Thoracic aorta (tissue), 2 donors: Measurements from ENCODE around the gene PNPLA7. TPM values are rescaled to one million over a fixed set of nuclear protein-coding genes. Genes with fewer than 3 reads are reported as not detected.

Experiments used
- ATAC-seq: fragments of 150-250 bp; one replicate; pipeline ENCODE4 v1.8.0; 2017; ENCODE audit warnings: low read depth; ENCODE audit not compliant: insufficient number of reproducible peaks, low FRiP score
- DNase-seq: peaks from one replicate; pipeline ENCODE4 v3.0.0-alpha.2; 2020; ENCODE audit warnings: low spot score
- H3K27ac ChIP-seq, 2 donors: fragments of 200-600 bp; sonication (generic); 1 replicate in 1 of 2; 2 replicates in 1 of 2; pipeline ENCODE4 v1.5.1; 2016; ENCODE audit warnings: mild to moderate bottlenecking in 2 of 2, moderate library complexity in 2 of 2
- H3K27me3 ChIP-seq: fragments of 200-600 bp; sonication (generic); replicated peaks from 2 replicates; pipeline ENCODE4 v1.6.0; 2016; ENCODE audit warnings: mild to moderate bottlenecking; ENCODE audit not compliant: insufficient read depth
- H3K36me3 ChIP-seq: fragments of 200-600 bp; sonication (generic); one replicate; pipeline ENCODE4 v1.5.1; 2016
- H3K4me1 ChIP-seq, 2 donors: fragments of 200-600 bp; sonication (generic); 1 replicate in 1 of 2; 2 replicates in 1 of 2; pipeline versions ENCODE4 v1.5.1 to v1.6.0; 2016; ENCODE audit warnings: low read depth in 2 of 2, mild to moderate bottlenecking in 1 of 2; ENCODE audit not compliant: control insufficient read depth in 1 of 2
- H3K4me3 ChIP-seq: fragments of 200-600 bp; sonication (generic); 2 replicates; pipeline ENCODE4 v1.5.1; 2016; ENCODE audit warnings: mild to moderate bottlenecking
- H3K9me3 ChIP-seq: fragments of 200-600 bp; sonication (generic); 2 replicates; pipeline ENCODE4 v1.5.1; 2016
- CTCF ChIP-seq: fragments of 200-600 bp; sonication (generic); IDR thresholded peaks from one replicate; pipeline ENCODE4 v1.5.1; 2019; ENCODE audit warnings: antibody characterized with exemption
- total RNA-seq, 2 donors: library from RNA; depleted of rRNA; stranded (reverse); fragments of >200 nt; gene quantifications; one replicate each; pipeline versions ENCODE4 v1.1.0 to v1.2.3, GENCODE V29; 2016

PNPLA7 gene
- total RNA-seq, 2 donors from 2014 or later, result 12.7 to 21.4 TPM

- H3K36me3 ChIP-seq, result peaks cover 5% of the 10 kb centered on the region
- DNase-seq, result no peak
- no peak overlapping the region for H3K27ac ChIP-seq
- H3K4me3 ChIP-seq, result no peak overlapping the region
- TF ChIP-seq CTCF, result no peak
- peaks cover 4 to 6% of the 10 kb centered on the region in 2 donors for H3K4me1 ChIP-seq
- no peak for ATAC-seq
- H3K9me3 ChIP-seq, result no peaks in the 10 kb centered on the region
- H3K27me3 ChIP-seq, result no peaks in the 10 kb centered on the region
Measured at GRCh38 chr9:137463931-137464290, 86.3 kb downstream of the PNPLA7 start.

- no peak for TF ChIP-seq CTCF
- Histone ChIP-seq H3K27me3 (no peaks in the 10 kb centered on the region), H3K27ac (no peak overlapping the region), H3K4me1 (peaks cover 4 to 6% of the 10 kb centered on the region in 2 donors), H3K9me3 (no peaks in the 10 kb centered on the region), H3K4me3 (no peak overlapping the region), H3K36me3 (peaks cover 5% of the 10 kb centered on the region)
- DNase-seq (no peak), ATAC-seq (no peak)
Measured at GRCh38 chr9:137462986-137463930, 86.9 kb downstream of the PNPLA7 start.

- DNase-seq (no peak), ATAC-seq (no peak)
- H3K9me3 ChIP-seq, result no peaks in the 10 kb centered on the region
- TF ChIP-seq CTCF, result no peak
- H3K4me1 ChIP-seq, result peaks cover 7 to 13% of the 10 kb centered on the region in 2 donors
- no peak overlapping the region for H3K27ac ChIP-seq
- H3K4me3 ChIP-seq, result no peak overlapping the region
- H3K36me3 ChIP-seq, result peaks cover 5% of the 10 kb centered on the region
- H3K27me3 ChIP-seq, result no peaks in the 10 kb centered on the region
Measured at GRCh38 chr9:137462396-137462985, 87.7 kb downstream of the PNPLA7 start.

DNA sequence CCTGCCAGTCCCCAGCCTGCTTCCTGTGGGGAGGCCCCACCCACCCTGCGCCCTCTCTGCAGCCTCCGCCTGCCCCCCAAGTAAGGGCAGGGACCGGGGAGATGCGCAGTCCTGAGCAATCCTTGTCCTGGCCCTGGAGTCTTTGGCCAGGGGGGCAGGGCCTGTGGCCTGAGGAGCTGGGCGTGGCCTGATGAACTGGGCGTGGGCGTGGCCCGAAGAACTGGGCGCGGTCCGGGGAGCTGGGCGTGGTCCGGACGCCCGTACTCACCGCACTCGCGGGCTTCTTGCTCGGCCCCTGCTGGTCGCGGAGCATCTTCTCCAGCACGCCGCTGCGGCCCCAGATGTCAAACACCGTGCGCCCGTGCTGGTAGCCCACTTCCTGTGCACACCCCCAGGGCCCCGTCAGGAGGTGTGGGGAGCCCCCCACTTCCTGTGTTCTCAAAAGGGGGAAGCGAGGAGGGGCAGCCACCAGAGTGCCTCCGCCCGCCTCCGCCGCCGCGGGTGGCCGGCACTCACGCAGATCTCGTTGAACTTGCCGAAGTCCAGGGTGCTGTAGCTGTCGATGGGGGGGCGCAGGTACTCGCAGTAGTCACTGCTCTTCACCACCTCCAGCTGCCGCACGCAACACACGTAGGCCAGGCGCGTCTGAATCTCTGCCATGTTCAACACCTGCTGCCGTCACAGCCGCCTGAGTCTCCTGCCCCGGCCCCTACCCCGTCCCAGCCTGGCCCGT, 88.4 kb downstream of the PNPLA7 start:
- peak overlapping the region; percentile 29 for H3K4me3 ChIP-seq
- ATAC-seq (no peak), DNase-seq (no peak)
- H3K27me3 ChIP-seq, result no peaks in the 10 kb centered on the region
- H3K27ac ChIP-seq, result no peak overlapping the region
- no peak for TF ChIP-seq CTCF
- H3K4me1 ChIP-seq, result peaks cover 7 to 20% of the 10 kb centered on the region in 2 donors
- H3K9me3 ChIP-seq, result no peaks in the 10 kb centered on the region
- peaks cover 5% of the 10 kb centered on the region for H3K36me3 ChIP-seq

- H3K36me3 ChIP-seq, result peaks cover 5% of the 10 kb centered on the region
- H3K27ac ChIP-seq, result no peak overlapping the region
- H3K27me3 ChIP-seq, result no peaks in the 10 kb centered on the region
- no peaks in the 10 kb centered on the region for H3K9me3 ChIP-seq
- TF ChIP-seq CTCF, result no peak
- H3K4me3 ChIP-seq, result no peak overlapping the region
- peaks cover 8 to 25% of the 10 kb centered on the region in 2 donors for H3K4me1 ChIP-seq
- ATAC-seq (no peak), DNase-seq (no peak)
Measured at GRCh38 chr9:137461316-137461662, 88.9 kb downstream of the PNPLA7 start.
